Skeletal muscle tissue (tissue), 4 donors: ENCODE results near the gene GPER1. TPM values are rescaled to one million over a fixed set of nuclear protein-coding genes. Genes with fewer than 3 reads are reported as not detected.
"Not testable (repeated sequence)": the region's sequence is repeated elsewhere in the genome, so short reads cannot be mapped to it uniquely, and the experiment has no call there.

Experiments used
- H3K27ac ChIP-seq: one replicate; pipeline ENCODE4 v1.7.0; 2013; ENCODE audit warnings: mild to moderate bottlenecking, low read depth, low read length, inconsistent platforms
- H3K27me3 ChIP-seq, 3 donors: one replicate each; pipeline ENCODE4 v1.7.0; 2013; ENCODE audit warnings: low read length in 3 of 3; ENCODE audit not compliant: control insufficient read depth in 3 of 3, insufficient read depth in 3 of 3
- H3K36me3 ChIP-seq, 3 donors: one replicate each; pipeline ENCODE4 v1.7.0; 2013; ENCODE audit warnings: low read length in 3 of 3; ENCODE audit not compliant: control insufficient read depth in 3 of 3, insufficient read depth in 3 of 3
- H3K4me1 ChIP-seq, 3 donors: one replicate each; pipeline ENCODE4 v1.7.0; 2013; ENCODE audit warnings: low read length in 3 of 3, mild to moderate bottlenecking in 3 of 3; ENCODE audit not compliant: control insufficient read depth in 3 of 3, insufficient read depth in 3 of 3
- H3K4me3 ChIP-seq, 3 donors: one replicate each; pipeline ENCODE4 v1.7.0; 2013; ENCODE audit warnings: low read length in 3 of 3
- H3K9ac ChIP-seq, 3 donors: one replicate each; pipeline ENCODE4 v1.7.0; 2013; ENCODE audit warnings: low read length in 3 of 3, mild to moderate bottlenecking in 3 of 3, moderate library complexity in 2 of 3, low read depth in 1 of 3
- H3K9me3 ChIP-seq, 3 donors: one replicate each; pipeline ENCODE4 v1.7.0; 2013; ENCODE audit warnings: low read length in 3 of 3; ENCODE audit not compliant: control insufficient read depth in 3 of 3
- total RNA-seq: library from RNA; depleted of rRNA; stranded (reverse); fragments of >200 nt; gene quantifications from one replicate; pipeline ENCODE4 v1.2.3, GENCODE V29; 2014
- donor health status: Osteomylitis.

The GPER1 gene
- total RNA-seq, 1 donor from 2014 or later = 5.2 TPM

DNA sequence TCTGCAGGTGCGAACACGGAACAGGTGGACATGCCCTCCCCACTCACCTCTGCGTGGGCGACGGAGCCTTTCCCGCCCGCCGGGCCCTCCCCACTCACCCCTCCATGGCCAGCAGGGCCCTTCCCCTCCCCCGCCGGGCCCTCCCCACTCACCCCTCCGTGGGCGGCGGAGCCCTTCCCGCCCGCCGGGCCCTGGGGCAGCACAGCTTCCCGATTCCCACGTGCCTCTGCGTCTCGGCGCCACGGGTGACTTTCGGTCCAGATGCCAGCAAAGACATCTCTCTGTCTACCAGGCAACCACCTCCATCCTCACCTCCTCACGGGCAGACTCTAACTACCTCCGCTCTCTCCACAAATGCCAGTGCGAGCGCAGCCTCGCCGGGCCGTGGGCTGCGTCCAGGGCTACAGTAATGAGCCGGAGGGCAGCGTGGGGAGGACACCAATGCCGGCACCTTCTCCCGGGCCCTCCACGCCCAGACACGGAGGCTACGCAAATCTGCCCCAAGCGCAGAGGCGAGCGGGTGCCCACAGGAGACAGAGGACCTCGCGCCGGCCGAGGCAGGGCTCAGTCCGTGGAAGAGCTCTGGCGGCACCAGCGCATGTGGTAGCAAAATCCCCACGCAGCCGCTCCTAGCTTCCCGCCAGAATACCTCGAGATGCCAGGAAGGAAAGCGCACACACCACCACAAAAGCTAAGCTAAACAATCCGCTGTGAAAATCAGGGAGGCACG, 21.8 kb downstream of the GPER1 start:
- Histone ChIP-seq H3K9me3 (no peaks in the 10 kb centered on the region), H3K36me3 (no peaks in the 10 kb centered on the region), H3K4me3 (no peak overlapping the region), H3K27ac (no peak overlapping the region), H3K4me1 (peaks cover 18 to 29% (median 25%) of the 10 kb centered on the region in 3 donors), H3K9ac (no peak overlapping the region), H3K27me3 (no peaks in the 10 kb centered on the region)

DNA sequence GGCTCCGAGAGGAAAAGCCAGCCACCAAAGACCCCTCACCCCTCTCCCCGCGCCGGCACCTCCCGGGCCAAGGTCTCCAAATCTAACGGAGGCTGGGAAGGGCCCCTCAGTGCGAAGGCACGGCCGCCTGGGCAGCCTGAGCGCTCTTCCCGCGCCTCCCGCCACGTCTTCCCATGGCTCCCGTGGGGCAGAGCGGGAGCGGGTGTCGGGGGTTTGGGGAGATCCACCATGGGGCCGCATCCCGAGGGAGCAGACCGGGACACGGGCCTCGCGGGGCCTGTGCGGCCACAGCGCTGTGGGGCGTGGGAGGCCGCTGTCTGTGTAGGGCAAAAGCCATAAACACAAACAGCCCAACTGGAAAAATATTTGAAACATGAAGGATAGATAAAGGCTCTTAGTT, 22.4 kb downstream of the GPER1 start:
- Histone ChIP-seq H3K36me3 (no peaks in the 10 kb centered on the region), H3K4me3 (no peak overlapping the region), H3K27ac (no peak overlapping the region), H3K9ac (no peak overlapping the region), H3K4me1 (peaks cover 18 to 24% (median 22%) of the 10 kb centered on the region in 3 donors), H3K27me3 (no peaks in the 10 kb centered on the region), H3K9me3 (no peaks in the 10 kb centered on the region)

DNA sequence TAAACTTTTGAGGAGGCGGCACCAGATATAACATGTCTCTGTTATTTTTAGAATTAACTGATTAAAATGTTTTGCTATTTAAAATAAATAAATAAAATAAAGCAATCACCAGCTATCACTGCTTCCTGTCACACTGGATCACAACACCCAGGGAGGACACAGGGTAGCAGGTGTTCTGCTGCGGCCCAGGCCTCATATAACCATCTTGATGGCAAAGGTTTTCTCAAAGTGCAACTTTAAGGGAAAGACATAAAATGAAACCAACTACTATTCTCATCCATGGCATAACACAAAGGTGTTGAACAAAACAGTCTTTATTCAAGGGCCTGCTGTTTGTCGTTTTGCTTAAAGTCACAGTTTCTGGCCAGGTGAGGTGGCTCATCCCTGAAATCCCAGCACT, 23.2 kb downstream of the GPER1 start:
- no peaks in the 10 kb centered on the region for H3K9me3 ChIP-seq
- H3K4me3 ChIP-seq = no peak overlapping the region
- H3K4me1 ChIP-seq = peaks cover 11 to 17% (median 14%) of the 10 kb centered on the region in 3 donors
- H3K27me3 ChIP-seq = no peaks in the 10 kb centered on the region
- H3K36me3 ChIP-seq = no peaks in the 10 kb centered on the region
- H3K27ac ChIP-seq = no peak overlapping the region
- H3K9ac ChIP-seq = no peak overlapping the region

DNA sequence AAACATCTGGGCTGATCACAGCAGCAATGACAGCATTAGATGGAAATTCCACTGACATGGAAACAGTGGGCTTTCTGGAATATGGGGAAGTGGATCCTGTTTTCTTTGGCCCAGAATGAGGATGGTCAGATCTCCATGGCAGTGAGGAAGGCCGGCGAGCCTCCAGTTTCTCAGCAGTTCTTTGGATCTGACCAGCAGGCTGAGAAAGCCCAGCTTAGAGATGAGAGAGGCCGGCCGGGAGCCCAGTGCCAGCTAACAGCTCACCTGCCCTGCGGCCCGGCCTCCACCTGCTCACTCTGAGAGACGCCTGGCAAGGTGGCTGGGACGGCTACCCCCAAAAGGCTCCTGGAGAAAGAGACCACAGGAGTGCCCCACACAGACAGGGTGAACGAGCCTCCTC, 24.2 kb downstream of the GPER1 start:
- no peaks in the 10 kb centered on the region for H3K36me3 ChIP-seq
- H3K9ac ChIP-seq = no peak overlapping the region
- no peak overlapping the region for H3K27ac ChIP-seq
- H3K4me1 ChIP-seq = peaks cover 2 to 8% (median 5%) of the 10 kb centered on the region in 3 donors
- H3K27me3 ChIP-seq = no peaks in the 10 kb centered on the region
- no peaks in the 10 kb centered on the region for H3K9me3 ChIP-seq
- H3K4me3 ChIP-seq = no peak overlapping the region

DNA sequence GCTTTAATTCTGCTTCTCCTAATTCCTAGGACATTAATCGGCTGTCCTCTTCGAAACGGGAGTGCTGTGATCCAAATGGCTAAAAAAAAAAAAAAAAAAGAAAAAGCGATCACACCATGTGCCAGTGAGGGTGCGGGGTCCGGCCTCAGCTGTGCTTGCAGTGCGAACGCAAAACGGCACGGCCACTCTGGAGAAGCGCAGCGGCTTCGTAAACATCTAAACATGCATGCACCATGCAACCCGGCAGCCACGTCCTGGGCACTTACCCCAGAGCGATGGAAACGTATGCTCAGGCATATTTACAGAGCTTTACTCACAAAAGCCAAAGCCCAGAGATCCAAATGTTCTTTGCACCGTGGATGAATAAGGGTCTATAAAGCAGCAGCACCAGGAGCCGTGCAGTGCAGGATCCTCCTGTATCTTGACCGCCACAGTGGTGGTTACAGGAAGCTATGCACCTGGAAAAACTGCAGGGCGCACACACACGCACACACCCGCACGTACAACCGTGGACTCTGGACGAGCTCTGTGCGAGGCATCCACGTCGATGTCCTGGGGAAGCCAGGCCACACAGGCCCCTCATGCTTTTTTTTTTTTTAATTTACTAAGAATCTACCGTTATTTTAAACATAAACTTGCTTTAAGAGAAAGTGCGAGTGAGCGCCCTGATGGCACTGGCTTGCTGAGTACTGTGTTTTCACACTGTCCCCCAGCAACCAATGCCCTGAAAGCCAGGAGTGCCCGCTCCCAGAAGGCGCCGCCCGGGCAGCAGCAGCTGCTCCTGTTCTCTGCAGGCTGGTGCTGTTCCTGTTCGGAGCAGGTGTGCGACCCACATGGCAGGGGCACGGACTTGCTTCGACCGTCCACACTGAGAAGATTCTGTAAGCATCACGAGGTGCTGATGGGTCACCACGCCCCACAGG, 25.0 kb downstream of the GPER1 start:
- peaks cover 0 to 5% (median 0%) of the 10 kb centered on the region in 3 donors for H3K4me1 ChIP-seq
- H3K9me3 ChIP-seq = no peaks in the 10 kb centered on the region
- no peak overlapping the region for H3K9ac ChIP-seq
- H3K27ac ChIP-seq = no peak overlapping the region
- no peaks in the 10 kb centered on the region for H3K27me3 ChIP-seq
- H3K4me3 ChIP-seq = no peak overlapping the region
- H3K36me3 ChIP-seq = no peaks in the 10 kb centered on the region

DNA sequence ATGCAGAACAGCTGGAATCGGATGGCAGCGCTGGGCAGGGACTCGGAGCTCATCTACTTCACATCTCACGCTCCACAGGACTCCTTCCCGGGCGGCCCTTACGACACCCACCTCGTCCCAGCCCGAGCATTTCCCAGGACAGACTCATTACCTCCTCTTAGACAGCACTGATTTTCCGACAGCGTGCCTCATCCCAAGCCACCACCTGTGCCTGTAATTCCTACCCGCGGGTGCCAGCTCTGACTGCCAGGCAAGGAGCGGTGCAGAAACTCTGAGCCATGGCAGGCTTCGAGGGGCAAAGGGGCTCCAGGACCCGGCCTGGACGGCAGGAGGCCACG, 25.6 kb downstream of the GPER1 start:
- Histone ChIP-seq H3K27ac (no peak overlapping the region), H3K36me3 (no peaks in the 10 kb centered on the region), H3K9ac (no peak overlapping the region)

DNA sequence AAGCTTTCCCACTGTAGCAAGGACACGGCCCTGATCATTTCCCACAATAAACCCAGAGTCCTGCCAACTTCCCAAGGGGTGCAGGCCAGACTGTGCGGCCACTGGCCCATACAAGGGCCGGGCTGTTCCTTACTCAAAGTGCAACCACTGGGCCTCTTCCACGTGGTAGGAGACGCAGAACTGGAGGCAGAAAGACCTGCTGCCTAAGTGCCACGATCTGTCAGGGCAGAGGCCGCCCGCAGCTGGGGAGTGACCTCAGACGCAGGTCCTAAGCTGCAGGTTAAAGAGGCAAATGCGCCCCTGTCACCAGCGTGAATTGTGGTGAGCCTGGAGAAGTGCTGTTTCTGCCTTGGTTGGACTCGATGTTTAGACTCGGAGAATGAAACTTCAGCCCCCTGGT, 26.2 kb downstream of the GPER1 start:
- Histone ChIP-seq H3K4me3 (no peak overlapping the region), H3K36me3 (no peaks in the 10 kb centered on the region), H3K9ac (no peak overlapping the region), H3K4me1 (peaks cover 0 to 5% (median 0%) of the 10 kb centered on the region in 3 donors), H3K27me3 (no peaks in the 10 kb centered on the region), H3K27ac (no peak overlapping the region), H3K9me3 (no peaks in the 10 kb centered on the region)

More for the DNA sequence above, 25.6 kb downstream of the GPER1 start:
- Histone ChIP-seq H3K27me3 (no peaks in the 10 kb centered on the region), H3K9me3 (no peaks in the 10 kb centered on the region), H3K4me1 (peaks cover 0 to 5% (median 0%) of the 10 kb centered on the region in 3 donors), H3K4me3 (no peak overlapping the region)

DNA sequence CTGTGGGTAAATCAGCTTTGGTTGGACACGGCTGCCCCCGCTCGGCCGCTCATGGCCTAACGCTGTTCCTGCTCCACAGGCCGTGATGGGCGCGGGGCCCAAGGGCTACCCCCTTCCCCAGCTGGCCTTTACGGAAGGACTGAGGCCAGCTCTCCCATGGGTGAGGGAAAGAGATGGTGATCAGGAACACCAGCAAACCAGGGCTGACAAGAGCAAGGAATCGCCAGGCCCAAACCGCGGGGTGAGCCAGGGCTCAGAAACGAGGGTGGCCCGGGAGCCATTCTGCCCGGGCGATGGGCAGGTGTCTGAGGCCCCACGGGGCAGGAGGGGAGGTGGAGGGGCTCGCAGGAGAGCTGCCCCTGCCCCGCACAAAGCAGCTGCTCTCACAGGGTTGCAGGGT, 26.6 kb downstream of the GPER1 start:
- Histone ChIP-seq H3K9me3 (no peaks in the 10 kb centered on the region), H3K27ac (no peak overlapping the region), H3K9ac (no peak overlapping the region), H3K4me3 (no peak overlapping the region), H3K36me3 (no peaks in the 10 kb centered on the region), H3K27me3 (no peaks in the 10 kb centered on the region), H3K4me1 (peaks cover 0 to 5% (median 0%) of the 10 kb centered on the region in 3 donors)

DNA sequence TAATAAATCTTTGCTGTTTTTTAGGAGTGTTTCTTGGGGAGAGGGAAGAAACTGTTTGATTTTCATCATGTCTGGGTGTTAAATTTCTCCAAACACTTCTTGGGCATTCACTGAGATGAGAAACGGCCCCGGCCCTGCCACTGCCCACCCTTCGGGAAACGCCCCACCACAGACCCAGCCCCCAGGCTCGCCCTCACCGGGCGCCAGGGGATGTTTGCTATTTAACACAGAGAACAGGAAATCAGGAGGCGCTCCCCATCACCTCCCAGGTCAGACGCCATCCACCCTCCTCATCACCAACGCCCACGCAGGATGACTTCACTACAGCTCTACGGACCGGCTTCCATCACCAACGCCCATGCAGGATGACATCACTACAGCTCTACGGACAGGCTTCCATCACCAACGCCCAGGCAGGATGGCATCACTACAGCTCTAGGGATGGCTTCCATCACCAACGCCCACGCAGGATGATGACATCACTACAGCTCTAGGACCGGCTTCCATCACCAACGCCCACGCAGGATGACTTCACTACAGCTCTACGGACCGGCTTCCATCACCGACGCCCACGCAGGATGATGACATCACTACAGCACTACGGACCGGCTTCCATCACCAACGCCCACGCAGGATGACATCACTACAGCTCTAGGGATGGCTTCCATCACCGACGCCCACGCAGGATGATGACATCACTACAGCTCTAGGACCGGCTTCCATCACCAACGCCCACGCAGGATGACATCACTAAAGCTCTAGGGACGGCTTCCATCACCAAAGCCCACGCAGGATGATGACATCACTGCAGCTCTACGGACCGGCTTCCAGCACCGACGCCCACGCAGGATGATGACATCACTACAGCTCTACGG, 27.5 kb downstream of the GPER1 start:
- not testable (repeated sequence) for H3K27ac ChIP-seq, H3K9ac ChIP-seq

More for the DNA sequence above, 27.5 kb downstream of the GPER1 start:
- not testable (repeated sequence) for H3K27me3 ChIP-seq, H3K9me3 ChIP-seq, H3K4me3 ChIP-seq, H3K36me3 ChIP-seq, H3K4me1 ChIP-seq
